ENCODE data around the gene CDC14A.
"Not testable (repeated sequence)": the region's sequence is repeated elsewhere in the genome, so short reads cannot be mapped to it uniquely, and the experiment has no call there.

DNA sequence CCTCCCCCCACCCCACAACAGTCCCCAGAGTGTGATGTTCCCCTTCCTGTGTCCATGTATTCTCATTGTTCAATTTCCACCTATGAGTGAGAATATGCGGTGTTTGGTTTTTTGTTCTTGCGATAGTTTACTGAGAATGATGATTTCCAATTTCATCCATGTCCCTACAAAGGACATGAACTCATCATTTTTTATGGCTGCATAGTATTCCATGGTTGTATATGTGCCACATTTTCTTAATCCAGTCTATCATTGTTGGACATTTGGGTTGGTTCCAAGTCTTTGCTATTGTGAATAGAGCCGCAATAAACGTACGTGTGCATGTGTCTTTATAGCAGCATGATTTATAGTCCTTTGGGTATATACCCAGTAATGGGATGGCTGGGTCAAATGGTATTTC, 21.6 kb downstream of the CDC14A start:
- TF ChIP-seq, protein P1, sequence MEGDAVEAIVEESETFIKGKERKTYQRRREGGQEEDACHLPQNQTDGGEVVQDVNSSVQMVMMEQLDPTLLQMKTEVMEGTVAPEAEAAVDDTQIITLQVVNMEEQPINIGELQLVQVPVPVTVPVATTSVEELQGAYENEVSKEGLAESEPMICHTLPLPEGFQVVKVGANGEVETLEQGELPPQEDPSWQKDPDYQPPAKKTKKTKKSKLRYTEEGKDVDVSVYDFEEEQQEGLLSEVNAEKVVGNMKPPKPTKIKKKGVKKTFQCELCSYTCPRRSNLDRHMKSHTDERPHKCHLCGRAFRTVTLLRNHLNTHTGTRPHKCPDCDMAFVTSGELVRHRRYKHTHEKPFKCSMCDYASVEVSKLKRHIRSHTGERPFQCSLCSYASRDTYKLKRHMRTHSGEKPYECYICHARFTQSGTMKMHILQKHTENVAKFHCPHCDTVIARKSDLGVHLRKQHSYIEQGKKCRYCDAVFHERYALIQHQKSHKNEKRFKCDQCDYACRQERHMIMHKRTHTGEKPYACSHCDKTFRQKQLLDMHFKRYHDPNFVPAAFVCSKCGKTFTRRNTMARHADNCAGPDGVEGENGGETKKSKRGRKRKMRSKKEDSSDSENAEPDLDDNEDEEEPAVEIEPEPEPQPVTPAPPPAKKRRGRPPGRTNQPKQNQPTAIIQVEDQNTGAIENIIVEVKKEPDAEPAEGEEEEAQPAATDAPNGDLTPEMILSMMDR (conservative IDR thresholded peaks at IDR 0.05 in 1 of 2, IDR thresholded peaks at IDR 0.05 in 1 of 2; ENCODE audit: extremely low read depth in 1 of 2, insufficient read depth in 1 of 2, low read depth in 1 of 2, low read length in 2 of 2), result not testable (repeated sequence)
- TF ChIP-seq EZH2 (IDR thresholded peaks at IDR 0.05; ENCODE audit: borderline replicate concordance, low read length), result not testable (repeated sequence)
